GM18519 (cell line): Measurements from ENCODE around the gene LRRC42.
"Not testable (repeated sequence)": the region's sequence is repeated elsewhere in the genome, so short reads cannot be mapped to it uniquely, and the experiment has no call there.

Experiments used
- ATAC-seq: cut with Tn5 transposase; IDR thresholded peaks from one replicate; pipeline ENCODE4 v1.9.1; 2021; ENCODE audit warnings: mild to moderate bottlenecking, moderate library complexity; ENCODE audit not compliant: unreplicated experiment, low FRiP score

The LRRC42 gene

DNA sequence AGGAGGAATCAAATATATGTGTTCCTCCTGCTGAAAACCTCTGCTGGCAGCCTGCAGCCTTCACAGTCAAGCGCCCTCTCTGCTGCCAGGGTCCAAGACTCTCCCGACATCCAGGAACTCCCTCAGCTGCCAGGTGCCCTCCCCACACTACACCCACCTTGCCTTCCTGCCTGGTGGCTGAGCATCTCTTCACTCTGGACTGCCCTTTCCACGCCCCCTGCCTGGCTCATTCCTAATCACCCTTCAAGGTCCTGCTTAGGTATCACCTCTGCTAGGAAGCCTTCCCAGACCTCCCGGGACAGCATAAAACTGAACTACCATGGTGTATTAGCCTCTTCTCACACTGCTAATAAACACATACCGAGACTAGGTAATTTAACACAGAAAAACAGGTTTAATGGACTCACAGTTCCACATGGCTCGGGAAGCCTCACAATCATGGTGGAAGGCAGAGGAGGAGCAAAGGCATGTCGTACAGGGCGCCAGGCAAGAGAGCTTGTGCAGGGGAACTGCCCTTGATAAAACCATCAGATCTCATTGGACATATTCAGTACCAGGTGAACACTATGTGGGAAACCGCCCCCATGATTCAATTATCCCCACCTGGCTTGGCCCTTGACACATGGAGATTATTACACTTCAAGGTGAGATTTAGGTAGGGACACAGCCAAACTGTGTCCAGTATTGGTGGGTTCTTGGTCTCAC lies 56.5 kb downstream of the LRRC42 start:
- no peak for ATAC-seq

DNA sequence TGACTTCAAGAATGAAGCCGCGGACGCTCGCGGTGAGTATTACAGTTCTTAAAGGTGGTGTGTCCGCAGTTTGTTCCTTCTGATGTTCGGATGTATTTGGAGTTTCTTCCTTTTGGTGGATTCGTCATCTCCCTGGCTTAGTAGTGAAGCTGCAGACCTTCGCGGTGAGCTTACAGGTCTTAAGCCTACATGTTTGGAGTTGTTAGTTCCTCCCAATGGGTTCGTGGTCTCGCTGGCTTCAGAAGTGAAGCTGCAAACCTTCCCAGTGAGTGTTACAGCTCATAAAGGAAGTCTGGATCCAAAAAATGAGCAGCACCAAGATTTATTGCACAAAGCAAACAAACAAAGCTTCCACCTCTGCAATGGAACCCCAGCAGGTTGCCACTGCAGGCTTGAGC lies 57.1 kb downstream of the LRRC42 start:
- ATAC-seq, result no peak

DNA sequence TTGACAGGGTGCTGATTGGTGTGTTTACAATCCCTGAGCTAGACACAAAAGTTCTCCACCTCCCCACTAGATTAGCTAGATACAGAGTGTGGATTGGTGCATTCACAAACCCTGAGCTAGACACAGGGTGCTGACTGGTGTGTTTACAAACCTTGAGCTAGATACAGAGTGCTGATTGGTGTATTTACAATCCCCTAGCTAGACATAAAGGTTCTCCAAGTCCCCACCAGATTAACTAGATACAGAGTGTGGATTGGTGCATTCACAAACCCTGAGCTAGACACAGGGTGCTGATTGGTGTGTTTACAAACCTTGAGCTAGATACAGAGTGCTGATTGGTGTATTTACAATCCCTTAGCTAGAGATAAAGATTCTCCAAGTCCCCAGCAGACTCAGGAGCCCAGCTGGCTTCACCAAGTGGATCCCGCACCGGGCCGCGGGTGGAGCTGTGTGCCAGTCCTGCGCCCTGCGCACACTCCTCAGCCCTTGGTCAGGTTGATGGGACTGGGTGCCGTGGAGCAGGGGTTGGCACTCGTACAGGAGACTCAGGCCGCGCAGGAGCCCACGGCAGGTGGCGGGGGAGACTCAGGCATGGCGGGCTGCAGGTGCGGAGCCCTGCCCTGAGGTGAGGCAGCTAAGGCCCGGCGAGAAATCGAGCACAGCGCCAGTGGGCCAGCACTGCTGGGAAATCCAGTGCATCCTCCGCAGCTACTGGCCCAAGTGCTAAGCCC lies 57.8 kb downstream of the LRRC42 start:
- ATAC-seq, result not testable (repeated sequence)

GRCh38 chr1:54004481-54005049 lies 58.4 kb downstream of the LRRC42 start:
- ATAC-seq, result no peak

GRCh38 chr1:54006508-54006907 lies 60.4 kb downstream of the LRRC42 start:
- ATAC-seq, result no peak

- ATAC-seq, result no peak
These were observed 61.5 kb downstream of the LRRC42 start for GRCh38 chr1:54007613-54008012.

DNA sequence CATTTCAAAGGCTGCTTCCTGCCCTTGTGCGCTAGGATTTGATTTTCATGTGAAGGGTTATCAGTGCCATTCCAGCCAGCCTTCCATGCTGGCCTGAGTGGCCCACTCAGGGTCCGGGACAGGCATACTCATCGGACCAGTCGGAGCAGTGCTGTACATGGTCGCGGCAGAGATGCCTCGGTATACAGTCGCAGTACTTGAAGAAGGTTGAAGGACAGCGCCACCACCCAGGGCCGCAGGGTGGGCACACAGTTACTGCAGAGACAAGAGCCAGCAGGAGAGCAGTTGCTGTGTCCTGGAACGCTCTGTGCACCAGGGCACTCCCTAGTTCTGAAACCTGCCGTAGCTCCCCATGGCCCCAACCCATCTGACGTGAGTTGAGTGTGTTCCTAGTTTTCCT lies 62.7 kb downstream of the LRRC42 start:
- ATAC-seq, result no peak

GRCh38 chr1:54009406-54009805 lies 63.3 kb downstream of the LRRC42 start:
- no peak for ATAC-seq

GRCh38 chr1:54010415-54011117 lies 64.4 kb downstream of the LRRC42 start:
- ATAC-seq, result no peak

DNA sequence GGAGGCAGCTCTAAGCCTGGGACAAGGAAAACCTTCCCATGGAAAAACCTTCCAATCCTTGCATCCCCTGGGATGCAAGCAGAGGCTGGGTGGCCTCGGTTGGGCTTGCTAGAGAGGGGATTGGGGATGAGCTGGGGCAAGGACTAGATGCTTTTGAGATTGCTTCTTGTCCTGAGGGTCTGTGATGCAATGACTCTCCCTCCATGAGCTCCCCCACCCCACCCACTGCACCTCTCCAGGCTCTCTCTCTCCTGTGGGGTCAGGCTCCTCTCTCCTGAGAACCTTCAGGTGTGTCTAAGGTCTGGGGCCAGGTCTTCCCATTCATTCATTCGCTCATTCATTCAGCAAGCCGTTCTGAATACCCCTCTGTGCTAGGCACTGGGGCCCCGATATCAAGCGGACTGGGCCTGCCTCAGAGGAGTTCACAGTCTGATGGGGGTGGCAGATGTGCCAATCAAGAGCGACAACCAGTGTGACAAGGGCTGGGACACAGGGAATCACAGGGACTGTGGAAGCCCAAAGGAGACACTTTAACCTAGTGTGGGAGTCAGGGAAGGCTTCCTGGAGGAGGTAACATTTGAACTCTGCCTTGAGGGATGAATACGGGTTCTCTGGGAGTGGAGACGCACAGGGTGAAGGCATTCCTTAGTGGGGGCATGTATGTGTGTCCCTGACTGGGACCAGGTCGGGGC lies 65.3 kb downstream of the LRRC42 start:
- no peak for ATAC-seq

DNA sequence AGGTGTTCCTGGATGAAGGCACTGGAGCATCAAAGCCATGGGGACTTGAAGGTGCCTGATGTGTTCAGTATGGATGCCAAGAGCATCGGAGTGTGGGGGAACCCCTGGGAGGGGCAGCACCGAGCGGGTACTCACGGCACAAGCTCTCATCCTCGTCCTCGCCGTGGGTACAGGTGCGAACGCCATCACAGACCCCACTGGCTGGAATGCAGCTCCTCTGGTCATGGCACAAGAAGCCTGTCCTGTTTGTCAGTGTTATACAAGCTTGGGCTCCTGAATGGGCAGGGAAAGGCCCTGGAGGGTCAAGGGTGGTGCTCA lies 65.8 kb downstream of the LRRC42 start:
- no peak for ATAC-seq

GRCh38 chr1:54012863-54013262 lies 66.7 kb downstream of the LRRC42 start:
- ATAC-seq, result no peak

- no peak for ATAC-seq
These were observed 67.4 kb downstream of the LRRC42 start for GRCh38 chr1:54013393-54014008.

GRCh38 chr1:54014009-54014629 lies 68.0 kb downstream of the LRRC42 start:
- no peak for ATAC-seq

- ATAC-seq, result no peak
These were observed 70.5 kb downstream of the LRRC42 start for GRCh38 chr1:54016343-54017282.
